NCI-H2029 treated with DMSO at 0.1 percent for 48 hours (cell line): Measurements from ENCODE around the gene TMSB10.
"Not testable (repeated sequence)": the region's sequence is repeated elsewhere in the genome, so short reads cannot be mapped to it uniquely, and the experiment has no call there.

Experiments
- DNase-seq: peaks from one replicate; lab custom pipeline; 2025; lab: John Stamatoyannopoulos, UW

TMSB10 gene

DNA sequence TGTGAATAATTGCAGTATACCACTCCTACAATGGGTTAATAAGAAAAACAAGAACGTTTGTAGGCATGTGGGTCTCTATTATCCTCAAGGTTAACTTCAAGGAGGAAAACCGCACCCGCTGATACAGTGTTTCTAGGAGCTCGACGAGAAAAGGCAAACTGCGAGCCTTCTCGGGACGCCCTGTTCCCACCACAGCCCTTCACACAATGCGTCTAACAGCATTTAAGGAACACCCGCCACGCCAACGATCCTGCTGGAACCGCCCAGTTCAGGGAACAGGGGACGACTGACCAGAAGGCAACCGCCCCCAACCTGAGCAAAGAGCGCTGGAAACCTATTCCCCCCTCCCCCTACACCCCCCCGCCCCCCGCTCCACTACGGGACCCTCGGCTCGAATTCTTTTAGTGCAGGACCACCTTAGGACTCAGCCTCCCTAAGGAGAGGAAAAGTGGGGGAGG is 710 bp upstream of the TMSB10 start:
- DNase-seq: no peak

GRCh38 chr2:84906108-84906899 is 848 bp downstream of the TMSB10 start:
- no peak for DNase-seq

DNA sequence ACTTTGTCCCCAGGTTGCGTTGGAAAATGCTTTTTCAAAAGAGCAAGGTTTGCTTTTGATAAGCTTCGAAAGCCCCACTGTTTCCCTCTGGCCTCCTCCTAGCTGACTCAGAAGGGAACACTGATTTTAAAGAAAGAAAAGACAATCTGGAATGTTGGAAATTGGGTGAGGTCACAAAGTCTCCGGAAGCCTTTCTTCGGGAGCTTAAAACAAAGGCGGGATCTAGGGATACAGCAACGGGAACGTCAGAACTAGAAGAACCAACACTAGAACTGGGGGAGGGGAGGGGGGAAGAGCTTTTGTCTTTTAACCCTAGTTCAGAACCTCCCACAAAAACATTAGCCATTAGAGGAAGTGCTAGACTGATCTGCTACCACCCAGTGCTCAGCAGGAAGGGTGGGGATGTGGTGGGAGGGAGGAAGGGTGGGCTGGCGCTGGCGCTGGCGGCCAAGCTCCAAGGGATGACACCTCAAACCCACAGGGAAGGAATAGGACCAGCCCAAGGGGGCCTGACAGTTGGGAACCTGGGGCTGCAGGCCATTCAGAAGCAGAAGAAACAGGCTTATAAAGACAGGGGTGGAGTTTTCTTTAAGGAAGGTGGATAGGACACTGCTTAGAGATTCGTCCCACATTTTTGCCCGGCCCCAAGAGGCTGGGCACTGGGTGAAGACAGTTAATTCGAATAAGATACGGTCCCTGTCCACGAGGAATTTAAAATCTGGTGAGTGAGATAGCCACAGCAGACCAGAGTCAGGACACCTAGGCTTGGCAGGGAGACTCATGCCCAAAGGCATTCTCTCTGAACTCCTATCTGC is 1.7 kb downstream of the TMSB10 start:
- no peak for DNase-seq

GRCh38 chr2:84908948-84909713 is 3.7 kb downstream of the TMSB10 start:
- no peak for DNase-seq

- DNase-seq: no peak
Observed at GRCh38 chr2:84911135-84911678, 5.8 kb downstream of the TMSB10 start.

GRCh38 chr2:84912984-84913383 is 7.5 kb downstream of the TMSB10 start:
- no peak for DNase-seq

GRCh38 chr2:84914334-84914733 is 8.9 kb downstream of the TMSB10 start:
- no peak for DNase-seq

- DNase-seq: not testable (repeated sequence)
Observed at GRCh38 chr2:84915675-84916074, 10.2 kb downstream of the TMSB10 start.

- DNase-seq: not testable (repeated sequence)
Observed at GRCh38 chr2:84917821-84918220, 12.4 kb downstream of the TMSB10 start.

DNA sequence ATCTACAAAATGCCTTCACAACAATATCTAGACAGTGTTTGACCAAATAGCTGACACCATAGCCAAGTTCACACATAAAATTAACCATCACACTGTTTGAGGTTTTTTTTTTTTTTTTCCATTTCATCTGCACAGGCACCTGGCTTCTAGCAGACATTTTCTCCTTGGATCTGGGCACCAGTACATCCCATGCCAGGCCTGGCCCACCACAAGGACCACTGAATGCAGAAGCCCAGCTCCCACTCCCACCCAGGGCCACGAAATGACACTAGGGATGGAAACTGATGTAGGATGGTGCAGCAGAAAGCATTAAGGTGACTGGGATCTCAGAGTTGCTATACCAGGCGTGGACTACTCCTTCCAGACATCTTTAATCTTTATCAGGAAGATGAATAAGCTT is 13.0 kb downstream of the TMSB10 start:
- no peak for DNase-seq

DNA sequence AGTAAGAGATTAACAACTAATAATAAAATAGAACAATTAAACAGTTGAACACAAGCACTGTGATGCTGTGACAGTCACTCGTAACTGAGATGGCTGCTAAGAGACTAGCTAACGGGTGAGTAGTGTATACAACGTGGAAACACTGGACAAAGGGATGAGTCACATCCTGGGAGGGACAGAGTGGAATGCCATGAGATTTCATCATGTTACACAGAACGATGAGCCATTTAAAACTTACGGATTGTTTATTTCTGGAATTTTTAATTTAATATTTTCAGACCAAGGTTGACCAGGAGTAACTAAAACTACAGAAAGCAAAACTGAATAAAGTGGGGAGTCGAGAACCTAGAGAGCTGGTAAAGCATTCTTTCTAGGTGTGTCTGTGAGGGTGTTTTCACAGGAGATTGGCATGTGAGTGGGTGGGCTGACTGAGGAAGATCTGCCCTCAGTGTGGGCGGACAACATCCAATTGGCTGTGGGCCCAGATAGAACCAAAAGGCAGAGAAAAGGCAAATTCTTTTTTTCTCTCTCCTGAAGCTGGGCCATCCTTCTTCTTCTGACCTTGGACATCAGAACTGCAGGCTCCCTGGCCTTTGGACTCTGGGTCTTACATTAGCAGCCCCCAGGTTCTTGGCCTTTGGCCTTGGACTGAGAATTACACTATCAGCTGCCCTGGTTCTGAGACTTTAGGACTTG is 14.6 kb downstream of the TMSB10 start:
- no peak for DNase-seq

DNA sequence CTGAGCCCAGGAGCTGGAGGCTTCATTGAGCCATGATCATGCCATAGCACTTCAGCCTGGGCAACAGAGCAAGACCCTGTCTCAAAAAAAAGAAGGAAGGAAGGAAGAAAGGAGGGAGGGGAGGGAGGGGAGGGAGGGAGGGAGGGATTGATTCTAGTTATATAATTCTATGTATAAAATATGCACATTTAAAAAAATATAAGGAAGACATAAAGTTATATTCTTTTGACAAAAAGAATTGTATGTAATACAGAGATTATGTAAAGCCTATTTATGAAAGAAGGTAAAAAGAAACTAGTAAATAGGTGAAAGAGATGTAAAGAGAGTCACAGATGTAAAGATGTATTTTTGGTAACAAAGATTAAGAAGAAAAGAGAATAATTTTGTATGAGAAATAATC is 17.6 kb downstream of the TMSB10 start:
- no peak for DNase-seq

GRCh38 chr2:84924173-84925106 is 19.0 kb downstream of the TMSB10 start:
- no peak for DNase-seq

DNA sequence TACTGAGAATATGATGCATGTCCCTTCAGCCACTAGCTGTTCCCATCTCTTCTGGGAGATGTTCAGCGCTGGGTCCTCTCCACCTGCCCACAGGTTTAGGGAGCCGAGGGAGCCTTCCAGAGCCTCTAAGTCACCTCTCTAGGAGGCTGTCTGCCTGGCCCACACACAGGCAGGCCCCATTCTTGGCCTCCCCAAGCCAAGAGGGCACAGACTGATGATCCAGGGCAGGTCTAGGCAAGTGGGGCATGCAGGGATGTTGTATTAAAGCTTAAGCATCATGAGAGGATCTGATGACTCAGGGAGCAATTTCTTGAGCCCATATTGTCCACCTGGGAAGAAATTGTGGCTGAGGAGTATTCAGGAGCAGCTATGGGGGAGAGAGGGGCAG is 19.9 kb downstream of the TMSB10 start:
- DNase-seq: no peak

DNA sequence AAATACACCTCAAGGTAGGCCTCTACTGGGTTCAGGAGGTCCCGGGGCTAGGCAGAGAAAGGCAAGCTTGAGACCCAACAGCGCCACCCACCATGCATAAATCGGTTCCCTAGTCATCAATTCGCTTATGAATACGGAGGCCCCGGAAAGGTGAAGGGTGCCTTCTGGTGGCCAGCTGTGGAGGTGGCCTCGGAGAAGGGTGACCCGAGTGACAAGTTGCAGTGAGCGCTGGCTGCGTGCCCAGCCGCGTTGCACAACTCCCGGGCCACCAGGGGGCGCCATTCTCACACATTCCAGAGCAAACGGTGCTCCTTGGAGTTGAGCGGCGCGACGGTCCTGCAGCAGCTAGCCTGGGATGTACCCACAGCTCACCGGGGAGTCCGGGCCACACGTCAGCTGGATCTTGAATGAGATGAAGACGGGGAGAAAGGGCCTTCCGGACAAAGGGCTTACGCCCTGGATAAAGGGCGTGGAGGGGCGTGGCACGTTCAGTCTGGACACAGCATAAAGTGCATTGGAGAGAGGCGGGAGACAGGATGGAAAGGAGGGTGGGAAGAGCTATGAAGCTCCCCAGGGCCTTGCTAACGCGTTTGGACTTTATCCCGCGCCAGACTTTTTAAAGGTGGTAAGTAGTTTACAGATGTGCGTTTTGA is 20.4 kb downstream of the TMSB10 start:
- DNase-seq: peak; percentile 80

DNA sequence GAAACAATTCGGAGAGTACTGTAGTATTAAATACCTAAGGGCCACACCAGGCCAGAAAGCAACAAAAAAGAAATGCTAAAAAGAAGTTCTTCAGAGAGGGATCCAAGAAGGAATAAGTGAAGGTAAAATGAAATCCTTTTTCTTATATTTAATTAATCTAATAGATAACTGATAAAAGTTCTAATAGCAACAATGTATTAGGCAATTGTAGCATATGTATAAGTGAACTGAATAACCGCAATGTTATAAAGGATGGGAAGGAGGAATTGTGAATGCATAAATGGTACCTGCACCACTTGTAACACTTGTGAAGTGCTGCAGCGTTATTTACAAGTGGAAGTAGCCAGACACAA is 21.8 kb downstream of the TMSB10 start:
- DNase-seq: no peak

GRCh38 chr2:84931384-84931821 is 25.9 kb downstream of the TMSB10 start:
- DNase-seq: no peak

- DNase-seq: no peak
Observed at GRCh38 chr2:84938194-84938879, 32.9 kb downstream of the TMSB10 start.

GRCh38 chr2:84939426-84940087 is 34.1 kb downstream of the TMSB10 start:
- no peak for DNase-seq
